HEK293T (cell line): Measurements from ENCODE around the gene IRF2.

Experiments used
- CTBP1 ChIP-seq: fragments of 450-650 bp; IDR thresholded peaks from 2 replicates; pipeline ENCODE4 v1.6.1; 2016; ENCODE audit warnings: borderline replicate concordance
- ELF4 ChIP-seq: fragments of 450-650 bp; IDR thresholded peaks from 2 replicates; pipeline ENCODE4 v1.6.1; 2017; ENCODE audit warnings: antibody characterized with exemption
- FOXA1 ChIP-seq: fragments of 450-650 bp; IDR thresholded peaks from 2 replicates; pipeline ENCODE4 v1.6.1; 2016; ENCODE audit warnings: mild to moderate bottlenecking
- FOXK2 ChIP-seq: fragments of 450-650 bp; IDR thresholded peaks from 2 replicates; pipeline ENCODE4 v1.6.1; 2016; ENCODE audit warnings: mild to moderate bottlenecking
- HDGF ChIP-seq: fragments of 450-650 bp; IDR thresholded peaks from 2 replicates; pipeline ENCODE4 v1.6.1; 2017; ENCODE audit warnings: antibody characterized with exemption, borderline replicate concordance
- L3MBTL2 ChIP-seq: fragments of 450-650 bp; conservative IDR thresholded peaks from 2 replicates; pipeline ENCODE4 v1.6.1; 2016; ENCODE audit warnings: mild to moderate bottlenecking
- LEF1 ChIP-seq: fragments of 450-650 bp; IDR thresholded peaks from 2 replicates; pipeline ENCODE4 v1.6.1; 2017; ENCODE audit warnings: mild to moderate bottlenecking, borderline replicate concordance
- NFRKB ChIP-seq: fragments of 450-650 bp; IDR thresholded peaks from 2 replicates; pipeline ENCODE4 v1.6.1; 2016; ENCODE audit warnings: mild to moderate bottlenecking, moderate library complexity
- SP1 ChIP-seq: fragments of 450-650 bp; IDR thresholded peaks from 2 replicates; pipeline ENCODE4 v1.6.1; 2017
- SUZ12 ChIP-seq: fragments of 450-650 bp; IDR thresholded peaks from 2 replicates; pipeline ENCODE4 v1.6.1; 2016; ENCODE audit warnings: mild to moderate bottlenecking
- TARDBP ChIP-seq: fragments of 450-650 bp; IDR thresholded peaks from 2 replicates; pipeline ENCODE4 v1.6.1; 2016
- ZNF384 ChIP-seq: fragments of 450-650 bp; IDR thresholded peaks from 2 replicates; pipeline ENCODE4 v1.6.1; 2016

- TF ChIP-seq LEF1 (no peak), SUZ12 (no peak), SP1 (no peak), HDGF (no peak), ELF4 (no peak), L3MBTL2 (no peak), NFRKB (no peak), FOXA1 (no peak), FOXK2 (no peak), TARDBP (no peak), CTBP1 (no peak), ZNF384 (no peak)
Measured at GRCh38 chr4:184386271-184386781, 88.0 kb downstream of the IRF2 start.
